ENCODE measurements around the gene BCAM.
"Not testable (repeated sequence)": the region's sequence is repeated elsewhere in the genome, so short reads cannot be mapped to it uniquely, and the experiment has no call there.

The BCAM gene

DNA sequence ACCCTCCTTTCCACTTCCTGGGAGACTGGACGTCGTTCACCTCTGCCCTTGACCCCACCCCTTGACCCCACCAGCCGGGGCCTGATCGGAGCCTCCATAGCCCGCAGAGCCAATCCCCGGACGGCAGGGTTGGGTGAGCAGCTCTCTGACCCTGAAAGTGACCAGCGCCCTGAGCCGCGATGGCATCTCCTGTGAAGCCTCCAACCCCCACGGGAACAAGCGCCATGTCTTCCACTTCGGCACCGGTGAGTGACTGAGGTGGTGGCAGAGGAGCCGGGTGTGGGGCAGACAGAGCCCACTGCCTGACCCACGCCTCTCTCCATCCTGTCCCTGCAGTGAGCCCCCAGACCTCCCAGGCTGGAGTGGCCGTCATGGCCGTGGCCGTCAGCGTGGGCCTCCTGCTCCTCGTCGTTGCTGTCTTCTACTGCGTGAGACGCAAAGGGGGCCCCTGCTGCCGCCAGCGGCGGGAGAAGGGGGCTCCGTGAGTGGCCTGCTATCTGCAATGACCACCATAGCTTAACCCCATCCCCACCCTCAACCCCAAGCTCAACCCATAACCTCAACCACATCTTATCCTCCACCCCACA lies 10.4 kb downstream of the BCAM start:
- DNase-seq (ENCODE audit: low read depth), result no peak
- TF ChIP-seq, protein P1, sequence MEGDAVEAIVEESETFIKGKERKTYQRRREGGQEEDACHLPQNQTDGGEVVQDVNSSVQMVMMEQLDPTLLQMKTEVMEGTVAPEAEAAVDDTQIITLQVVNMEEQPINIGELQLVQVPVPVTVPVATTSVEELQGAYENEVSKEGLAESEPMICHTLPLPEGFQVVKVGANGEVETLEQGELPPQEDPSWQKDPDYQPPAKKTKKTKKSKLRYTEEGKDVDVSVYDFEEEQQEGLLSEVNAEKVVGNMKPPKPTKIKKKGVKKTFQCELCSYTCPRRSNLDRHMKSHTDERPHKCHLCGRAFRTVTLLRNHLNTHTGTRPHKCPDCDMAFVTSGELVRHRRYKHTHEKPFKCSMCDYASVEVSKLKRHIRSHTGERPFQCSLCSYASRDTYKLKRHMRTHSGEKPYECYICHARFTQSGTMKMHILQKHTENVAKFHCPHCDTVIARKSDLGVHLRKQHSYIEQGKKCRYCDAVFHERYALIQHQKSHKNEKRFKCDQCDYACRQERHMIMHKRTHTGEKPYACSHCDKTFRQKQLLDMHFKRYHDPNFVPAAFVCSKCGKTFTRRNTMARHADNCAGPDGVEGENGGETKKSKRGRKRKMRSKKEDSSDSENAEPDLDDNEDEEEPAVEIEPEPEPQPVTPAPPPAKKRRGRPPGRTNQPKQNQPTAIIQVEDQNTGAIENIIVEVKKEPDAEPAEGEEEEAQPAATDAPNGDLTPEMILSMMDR (conservative IDR thresholded peaks at IDR 0.05; ENCODE audit: low read length), result no peak

DNA sequence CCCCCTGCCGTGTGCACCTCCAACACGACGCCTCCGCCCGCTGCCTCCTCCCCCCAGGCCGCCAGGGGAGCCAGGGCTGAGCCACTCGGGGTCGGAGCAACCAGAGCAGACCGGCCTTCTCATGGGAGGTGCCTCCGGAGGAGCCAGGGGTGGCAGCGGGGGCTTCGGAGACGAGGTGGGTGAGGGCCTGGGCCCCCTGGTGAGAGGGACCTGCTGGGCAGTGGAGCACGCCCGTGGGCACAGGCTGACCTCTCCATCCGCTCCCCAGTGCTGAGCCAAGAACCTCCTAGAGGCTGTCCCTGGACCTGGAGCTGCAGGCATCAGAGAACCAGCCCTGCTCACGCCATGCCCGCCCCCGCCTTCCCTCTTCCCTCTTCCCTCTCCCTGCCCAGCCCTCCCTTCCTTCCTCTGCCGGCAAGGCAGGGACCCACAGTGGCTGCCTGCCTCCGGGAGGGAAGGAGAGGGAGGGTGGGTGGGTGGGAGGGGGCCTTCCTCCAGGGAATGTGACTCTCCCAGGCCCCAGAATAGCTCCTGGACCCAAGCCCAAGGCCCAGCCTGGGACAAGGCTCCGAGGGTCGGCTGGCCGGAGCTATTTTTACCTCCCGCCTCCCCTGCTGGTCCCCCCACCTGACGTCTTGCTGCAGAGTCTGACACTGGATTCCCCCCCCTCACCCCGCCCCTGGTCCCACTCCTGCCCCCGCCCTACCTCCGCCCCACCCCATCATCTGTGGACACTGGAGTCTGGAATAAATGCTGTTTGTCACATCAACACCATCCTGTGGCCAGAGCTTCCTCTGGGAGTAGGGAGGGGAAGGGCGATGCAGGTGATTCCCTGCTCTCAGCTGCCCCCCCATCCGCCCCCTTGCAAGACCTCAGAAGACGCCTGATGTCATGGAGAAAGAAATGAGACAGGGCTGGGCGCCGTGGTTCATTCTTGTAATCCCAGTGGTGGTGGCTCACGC lies 12.0 kb downstream of the BCAM start:
- TF ChIP-seq, protein P1 (conservative IDR thresholded peaks at IDR 0.05; ENCODE audit: low read length), result no peak
- DNase-seq (ENCODE audit: low read depth), result no peak
- no peak overlapping the region for H3K4me3 ChIP-seq (ENCODE audit: low read length)

More for the DNA sequence above, 10.4 kb downstream of the BCAM start:
- no peak overlapping the region for H3K4me3 ChIP-seq (ENCODE audit: low read length)

DNA sequence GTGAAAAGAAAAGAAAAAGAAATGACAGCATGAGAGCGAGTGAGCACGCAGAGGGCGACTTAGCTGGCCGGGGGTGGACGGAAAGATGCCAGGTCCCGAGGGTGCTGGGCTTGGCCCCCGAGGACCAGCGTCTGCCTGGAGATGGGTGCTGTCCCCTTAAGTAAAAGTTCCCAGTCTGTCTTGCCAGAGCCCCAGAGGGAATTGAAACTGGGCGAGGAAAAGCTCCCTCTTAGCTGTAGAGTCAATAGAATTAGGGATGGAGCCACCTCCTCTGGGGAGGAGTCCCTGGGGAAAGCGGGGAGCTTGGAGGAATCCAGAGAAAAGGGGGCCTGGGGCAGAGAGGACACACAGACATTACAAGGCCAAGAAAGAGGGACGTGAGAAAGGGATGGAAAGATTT lies 13.3 kb downstream of the BCAM start:
- TF ChIP-seq, protein P1 (conservative IDR thresholded peaks at IDR 0.05; ENCODE audit: low read length), result no peak
- H3K4me3 ChIP-seq (ENCODE audit: low read length), result no peak overlapping the region
- DNase-seq (ENCODE audit: low read depth), result no peak

DNA sequence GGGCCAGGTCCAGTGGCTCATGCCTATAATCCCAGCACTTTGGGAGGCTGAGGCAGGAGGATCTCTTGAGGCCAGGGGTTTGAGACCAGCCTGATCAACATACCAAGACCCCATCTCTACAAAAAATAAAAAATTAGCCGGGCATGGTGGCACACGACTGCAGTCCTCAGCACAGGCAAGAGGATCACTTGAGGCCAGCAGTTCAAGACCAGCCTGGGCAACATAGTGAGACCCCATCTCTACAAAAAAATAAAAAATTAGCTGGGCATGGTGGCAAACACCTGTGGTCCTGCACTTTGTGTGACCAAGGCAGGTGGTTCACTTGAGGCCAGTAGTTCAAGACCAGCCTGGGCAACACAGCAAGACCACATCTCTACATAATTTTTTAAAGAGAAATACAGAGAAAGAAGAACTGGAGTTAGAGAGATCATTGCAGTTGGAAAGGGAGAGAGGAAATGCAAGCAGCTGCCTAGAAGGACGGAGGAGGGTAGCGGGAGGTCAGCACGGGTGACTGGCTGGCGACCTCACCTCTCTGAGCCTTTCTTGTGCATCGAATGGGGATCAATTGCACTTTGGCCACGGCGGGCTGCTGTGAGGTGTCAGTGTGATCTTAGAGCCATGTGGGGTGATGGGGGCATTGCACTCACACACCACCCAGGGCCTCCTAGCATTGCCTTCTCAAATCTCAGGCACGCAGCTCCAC lies 13.9 kb downstream of the BCAM start:
- DNase-seq (ENCODE audit: low read depth), result no peak
- TF ChIP-seq, protein P1 (conservative IDR thresholded peaks at IDR 0.05; ENCODE audit: low read length), result no peak
- H3K4me3 ChIP-seq (ENCODE audit: low read length), result no peak overlapping the region

DNA sequence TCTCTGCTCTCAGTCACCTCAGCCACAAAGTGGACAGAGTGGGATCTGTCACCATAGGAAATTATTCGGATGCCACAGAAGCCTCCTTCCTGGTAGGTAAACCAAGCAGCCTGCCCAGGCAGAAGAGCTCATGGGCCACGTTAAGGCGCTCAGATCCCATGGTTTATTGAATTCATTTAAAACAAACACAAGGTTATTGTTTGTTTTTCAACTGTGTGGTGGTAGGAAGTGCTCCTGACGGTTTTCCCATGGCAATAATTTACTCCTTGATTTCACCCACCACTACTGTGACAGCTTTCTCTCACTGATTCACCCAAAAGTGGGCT lies 14.4 kb downstream of the BCAM start:
- TF ChIP-seq, protein P1 (conservative IDR thresholded peaks at IDR 0.05; ENCODE audit: low read length), result no peak
- DNase-seq (ENCODE audit: low read depth), result no peak
- no peak overlapping the region for H3K4me3 ChIP-seq (ENCODE audit: low read length)

DNA sequence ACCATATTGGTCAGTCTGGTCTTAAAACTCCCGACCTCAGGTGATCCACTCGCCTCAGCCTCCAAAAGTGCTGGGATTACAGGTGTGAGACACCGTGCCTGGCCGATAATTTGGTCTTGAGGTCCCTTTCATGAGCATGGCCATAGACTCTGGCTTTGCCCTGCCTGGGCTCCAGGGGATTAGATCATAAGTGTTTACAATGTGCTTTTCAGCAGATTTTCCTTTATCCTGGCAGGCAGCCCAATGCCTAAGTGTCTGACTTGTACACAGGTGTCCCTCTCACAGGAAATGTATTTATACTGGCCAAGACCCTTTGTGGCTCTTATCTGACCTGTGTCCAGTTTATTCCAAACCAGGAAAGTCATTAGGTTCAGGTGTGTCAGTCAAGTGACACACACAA lies 15.9 kb downstream of the BCAM start:
- no peak for DNase-seq (ENCODE audit: low read depth)
- no peak overlapping the region for H3K4me3 ChIP-seq (ENCODE audit: low read length)
- TF ChIP-seq, protein P1 (conservative IDR thresholded peaks at IDR 0.05; ENCODE audit: low read length), result no peak

DNA sequence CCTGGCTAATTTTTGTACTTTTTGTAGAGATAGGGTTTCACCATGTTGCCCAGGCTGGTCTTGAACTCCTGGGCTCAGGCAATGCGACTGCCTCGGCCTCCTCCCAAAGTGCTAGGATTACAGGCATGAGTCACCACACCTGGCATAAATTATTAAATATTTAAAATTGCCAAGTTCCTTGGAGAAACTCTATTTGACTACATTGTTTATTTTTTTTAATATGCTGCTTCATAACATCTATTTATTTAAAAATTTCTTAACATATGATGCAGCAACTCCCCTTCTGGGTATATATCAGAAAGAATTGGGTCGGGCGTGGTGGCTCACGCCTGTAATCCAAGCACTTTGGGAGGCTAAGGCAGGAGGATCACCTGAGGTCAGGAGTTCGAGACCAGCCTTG lies 24.0 kb downstream of the BCAM start:
- DNase-seq (ENCODE audit: low read depth); H3K4me3 ChIP-seq (ENCODE audit: low read length): not testable (repeated sequence)

DNA sequence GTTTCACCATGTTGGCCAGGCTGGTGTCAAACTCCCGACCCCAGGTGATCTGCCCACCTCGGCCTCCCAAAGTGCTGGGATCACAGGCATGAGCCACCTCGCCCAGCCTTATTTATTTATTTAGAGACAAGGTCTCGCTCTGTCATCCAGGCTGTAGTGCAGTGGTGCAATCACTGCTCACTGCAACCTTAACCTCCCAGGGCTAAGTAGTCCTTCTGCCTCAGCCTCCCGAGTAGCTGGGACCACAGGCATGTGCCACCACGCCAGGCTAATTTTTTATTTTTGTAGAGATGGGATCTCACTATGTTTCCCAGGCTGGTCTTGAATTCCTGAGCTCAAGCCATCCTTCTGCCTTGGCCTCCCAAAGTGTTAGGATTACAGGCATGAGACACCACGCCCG lies 25.5 kb downstream of the BCAM start:
- DNase-seq (ENCODE audit: low read depth); H3K4me3 ChIP-seq (ENCODE audit: low read length): not testable (repeated sequence)

Data from AG10803 (cell line).